GM18951 (cell line): ENCODE results near the gene SELPLG.
"Not testable (repeated sequence)": the region's sequence is repeated elsewhere in the genome, so short reads cannot be mapped to it uniquely, and the experiment has no call there.

Experiments used
- POLR2A ChIP-seq: IDR thresholded peaks from 4 replicates; pipeline ENCODE4 v1.6.1; 2011; ENCODE audit warnings: mild to moderate bottlenecking; ENCODE audit not compliant: insufficient read length, insufficient read depth; ENCODE audit errors: extremely low read depth
- in situ Hi-C: fragments of 300-500 bp; cut with MboI; formaldehyde crosslinking; loops from one replicate; pipeline ENCODE4 v1.12.0; 2022; ENCODE audit warnings: low sequenced_read_pairs, mixed read lengths, inconsistent platforms; ENCODE audit not compliant: unreplicated experiment

The SELPLG gene

GRCh38 chr12:108583991-108584390 is 49.7 kb downstream of the SELPLG start:
- in situ Hi-C loops = no loop called here
- TF ChIP-seq POLR2A = no peak

- no peak for TF ChIP-seq POLR2A
- in situ Hi-C loops = no loop called here
Measured at GRCh38 chr12:108582978-108583770, 50.5 kb downstream of the SELPLG start.

- no peak for TF ChIP-seq POLR2A
- in situ Hi-C loops = no loop called here
Measured at GRCh38 chr12:108582509-108582908, 51.2 kb downstream of the SELPLG start.

GRCh38 chr12:108581311-108582227 is 52.1 kb downstream of the SELPLG start:
- in situ Hi-C loops = no loop called here
- no peak for TF ChIP-seq POLR2A

- in situ Hi-C loops = no loop called here
- no peak for TF ChIP-seq POLR2A
Measured at GRCh38 chr12:108580531-108580930, 53.2 kb downstream of the SELPLG start.

- TF ChIP-seq POLR2A = no peak
- in situ Hi-C loops = no loop called here
Measured at GRCh38 chr12:108578813-108579212, 54.9 kb downstream of the SELPLG start.

- no peak for TF ChIP-seq POLR2A
- in situ Hi-C loops = no loop called here
Measured at GRCh38 chr12:108578264-108578663, 55.4 kb downstream of the SELPLG start.

- no peak for TF ChIP-seq POLR2A
- in situ Hi-C loops = no loop called here
Measured at GRCh38 chr12:108577458-108577857, 56.2 kb downstream of the SELPLG start.

GRCh38 chr12:108576660-108577234 is 56.9 kb downstream of the SELPLG start:
- in situ Hi-C loops = no loop called here
- TF ChIP-seq POLR2A = no peak

- no peak for TF ChIP-seq POLR2A
- in situ Hi-C loops = no loop called here
Measured at GRCh38 chr12:108575199-108575912, 58.3 kb downstream of the SELPLG start.

GRCh38 chr12:108574276-108574675 is 59.4 kb downstream of the SELPLG start:
- in situ Hi-C loops = not testable (repeated sequence)

- TF ChIP-seq POLR2A = no peak
- in situ Hi-C loops = no loop called here
Measured at GRCh38 chr12:108573317-108573716, 60.4 kb downstream of the SELPLG start.

GRCh38 chr12:108572166-108572790 is 61.4 kb downstream of the SELPLG start:
- in situ Hi-C loops = no loop called here
- no peak for TF ChIP-seq POLR2A
